IMR-90 (cell line): Measurements from ENCODE around the gene CR1L. TPM values are rescaled to one million over a fixed set of nuclear protein-coding genes. Genes with fewer than 3 reads are reported as not detected.
A peak's percentile ranks its signal among the peaks of the same experiment; 100 is the strongest.
"Not testable (repeated sequence)": the region's sequence is repeated elsewhere in the genome, so short reads cannot be mapped to it uniquely, and the experiment has no call there.

Source experiments
- ATAC-seq: fragments of 200-7000 bp; cut with Tn5 transposase; 2 replicates; pipeline ENCODE4 v1.9.1; 2020; ENCODE audit warnings: low read depth, mild to moderate bottlenecking, moderate library complexity
- BruUV-seq: library from RNA; stranded (reverse); fragments of 400-500 nt; replicated peaks from 2 replicates; lab custom pipeline; 2021; lab: Mats Ljungman, UMichigan
- CTCF ChIA-PET: fragments of 300-600 bp; formaldehyde crosslinking; extraction: SDS; loops from one replicate; lab custom pipeline; 2021; ENCODE audit warnings: antibody characterized with exemption; lab: Yijun Ruan, JAX
- POLR2A ChIA-PET: fragments of 300-600 bp; sonication (Branson Sonifier 250); formaldehyde crosslinking; loops from one replicate; lab custom pipeline; 2022; ENCODE audit warnings: antibody characterized with exemption; ENCODE audit not compliant: unreplicated experiment; lab: Charles Lee
- DNase-seq: peaks from one replicate; pipeline ENCODE4 v3.0.0; 2013
- H2AFZ ChIP-seq: replicated peaks from 2 replicates; pipeline ENCODE3; 2013; ENCODE audit warnings: low read length, mild to moderate bottlenecking; ENCODE audit not compliant: poor library complexity
- H2AK5ac ChIP-seq: 2 replicates; pipeline ENCODE4 v1.6.1; 2013; ENCODE audit warnings: low read depth, low read length, inconsistent platforms
- H2AK9ac ChIP-seq: replicated peaks from 2 replicates; pipeline ENCODE3; 2013; ENCODE audit warnings: mild to moderate bottlenecking, low read depth, low read length, moderate library complexity; ENCODE audit not compliant: poor library complexity
- H2BK120ac ChIP-seq: 2 replicates; pipeline ENCODE4 v1.6.1; 2013; ENCODE audit warnings: low read depth, low read length, inconsistent platforms
- H2BK15ac ChIP-seq: 3 replicates; pipeline ENCODE4 v1.6.1; 2013; ENCODE audit warnings: low read depth, low read length, inconsistent platforms
- H2BK20ac ChIP-seq: 2 replicates; pipeline ENCODE4 v1.6.1; 2013; ENCODE audit warnings: low read depth, mild to moderate bottlenecking, inconsistent platforms, low read length, moderate library complexity
- H2BK5ac ChIP-seq: 2 replicates; pipeline ENCODE4 v1.6.1; 2013; ENCODE audit warnings: mild to moderate bottlenecking, low read depth, low read length, inconsistent platforms; ENCODE audit not compliant: poor library complexity, severe bottlenecking
- H3K14ac ChIP-seq: replicated peaks from 2 replicates; pipeline ENCODE4 v1.6.1; 2013; ENCODE audit warnings: low read depth, low read length, inconsistent platforms
- H3K18ac ChIP-seq: 2 replicates; pipeline ENCODE4 v1.6.1; 2013; ENCODE audit warnings: low read depth, low read length, control low read depth
- H3K23ac ChIP-seq: 2 replicates; pipeline ENCODE4 v1.6.1; 2013; ENCODE audit warnings: low read depth, low read length, inconsistent platforms
- H3K27ac ChIP-seq: 2 replicates; pipeline ENCODE4 v1.5.1; 2013; ENCODE audit warnings: mild to moderate bottlenecking, control low read depth, low read length; ENCODE audit not compliant: insufficient read depth
- H3K27me3 ChIP-seq: 2 replicates; pipeline ENCODE4 v1.6.1; 2013; ENCODE audit warnings: low read length; ENCODE audit not compliant: control insufficient read depth, insufficient read depth
- H3K36me3 ChIP-seq: 2 replicates; pipeline ENCODE4 v1.6.1; 2013; ENCODE audit warnings: low read length, mixed read lengths; ENCODE audit not compliant: control insufficient read depth, insufficient read depth
- H3K4ac ChIP-seq: 2 replicates; pipeline ENCODE4 v1.6.1; 2013; ENCODE audit warnings: low read depth, low read length, inconsistent platforms
- H3K4me1 ChIP-seq: 2 replicates; pipeline ENCODE4 v1.6.1; 2013; ENCODE audit warnings: low read length, mixed read lengths; ENCODE audit not compliant: control insufficient read depth, insufficient read depth
- H3K4me2 ChIP-seq: 2 replicates; pipeline ENCODE4 v1.6.1; 2013; ENCODE audit warnings: low read depth, mild to moderate bottlenecking, control low read depth, low read length, moderate library complexity
- H3K4me3 ChIP-seq: 2 replicates; pipeline ENCODE4 v1.5.1; 2013; ENCODE audit warnings: low read depth, mild to moderate bottlenecking, control low read depth, low read length, moderate library complexity; ENCODE audit not compliant: insufficient read depth
- H3K56ac ChIP-seq: 2 replicates; pipeline ENCODE4 v1.6.1; 2013; ENCODE audit warnings: low read length, inconsistent platforms; ENCODE audit not compliant: insufficient read depth; ENCODE audit errors: extremely low read depth
- H3K79me1 ChIP-seq, 2 experiments: 2 replicates each; pipeline ENCODE4 v1.6.1; 2013; ENCODE audit warnings: low read length in 2 of 2, inconsistent platforms in 1 of 2, low read depth in 1 of 2
- H3K9ac ChIP-seq: 2 replicates; pipeline ENCODE4 v1.6.1; 2013; ENCODE audit warnings: low read depth, low read length, control low read depth
- H3K9me1 ChIP-seq: 2 replicates; pipeline ENCODE4 v1.6.1; 2013; ENCODE audit warnings: low read length, inconsistent platforms; ENCODE audit not compliant: insufficient read depth
- H3K9me3 ChIP-seq: 2 replicates; pipeline ENCODE4 v1.6.1; 2013; ENCODE audit warnings: low read length; ENCODE audit not compliant: control insufficient read depth, insufficient read depth
- H4K20me1 ChIP-seq: 2 replicates; pipeline ENCODE4 v1.6.1; 2013; ENCODE audit warnings: low read length, inconsistent platforms; ENCODE audit not compliant: insufficient read depth
- H4K5ac ChIP-seq: 2 replicates; pipeline ENCODE4 v1.6.1; 2013; ENCODE audit warnings: mild to moderate bottlenecking, low read depth, low read length, control low read depth
- H4K8ac ChIP-seq, 2 experiments: 2 replicates each; pipeline ENCODE4 v1.6.1; 2013; ENCODE audit warnings: low read depth in 2 of 2, low read length in 2 of 2, control low read depth in 1 of 2, inconsistent platforms in 1 of 2
- H4K91ac ChIP-seq: 2 replicates; pipeline ENCODE4 v1.6.1; 2013; ENCODE audit warnings: low read depth, low read length, inconsistent platforms; ENCODE audit not compliant: insufficient read depth
- WGBS, 2 experiments: methylation state at CpG; one replicate each; pipeline versions ENCODE4 v1.1.5 to v1.1.7; 2013; ENCODE audit warnings: missing lambda C conversion rate in 2 of 2; ENCODE audit not compliant: insufficient read length in 1 of 2; ENCODE audit errors: extremely low coverage in 2 of 2; 5-methylcytosine and 5-hydroxymethylcytosine counted together
- dilution Hi-C: fragments of 300-500 bp; cut with HindIII; formaldehyde crosslinking; loops from one replicate; pipeline ENCODE4 v1.14.3; 2018; ENCODE audit warnings: low sequenced_read_pairs; ENCODE audit not compliant: unreplicated experiment
- in situ Hi-C: fragments of 300-500 bp; cut with MboI; formaldehyde crosslinking; loops from 3 replicates; pipeline ENCODE4 v1.14.3; 2019; ENCODE audit warnings: low sequenced_read_pairs, inconsistent platforms, mixed read lengths
- intact Hi-C: fragments of 100-400 bp; cut with micrococcal nuclease; formaldehyde crosslinking; loops from 2 replicates; pipeline ENCODE4 v1.10.0; 2022
- polyA plus RNA-seq, 3 experiments: library from polyadenylated mRNA; depleted of rRNA; stranded (reverse); fragments of >200 nt; gene quantifications; 2 replicates each; pipeline ENCODE4 v1.2.3, GENCODE V29; 2012; ENCODE audit warnings: low replicate concordance in 1 of 3
- total RNA-seq: library from RNA; depleted of rRNA; stranded (reverse); fragments of >200 nt; gene quantifications from 2 replicates; pipeline ENCODE4 v1.2.3, GENCODE V29; 2012

CR1L gene
- total and polyA plus RNA-seq, 2 of the 4 experiments (the other 2 are of a cell fraction), result not detected

GRCh38 chr1:207680590-207681388 is 35.9 kb downstream of the CR1L start:
- in situ Hi-C loops, intact Hi-C loops: not testable (repeated sequence)

GRCh38 chr1:207682872-207683434 is 38.0 kb downstream of the CR1L start:
- DNase-seq, H3K4ac ChIP-seq, H3K4me1 ChIP-seq, H3K4me2 ChIP-seq, in situ Hi-C loops, H3K18ac ChIP-seq, POLR2A ChIA-PET, ATAC-seq, H3K23ac ChIP-seq, H3K9me1 ChIP-seq, H3K4me3 ChIP-seq, H2BK5ac ChIP-seq, H3K27ac ChIP-seq, H2BK15ac ChIP-seq, dilution Hi-C loops, H3K79me1 ChIP-seq, H2AFZ ChIP-seq, H2AK5ac ChIP-seq, H3K27me3 ChIP-seq, intact Hi-C loops, H2AK9ac ChIP-seq, CTCF ChIA-PET, H2BK20ac ChIP-seq, H3K9ac ChIP-seq, H3K9me3 ChIP-seq, H4K8ac ChIP-seq, H3K14ac ChIP-seq, H3K56ac ChIP-seq, H3K36me3 ChIP-seq, H4K20me1 ChIP-seq, BruUV-seq, H4K5ac ChIP-seq, H4K91ac ChIP-seq, H2BK120ac ChIP-seq: not testable (repeated sequence)
- WGBS, 2 experiments, result 33% methylated on average over 1 of the region's 6 CpGs; no CpG with 5 or more reads in 1 of the 2 experiments

More at GRCh38 chr1:207680590-207681388, 35.9 kb downstream of the CR1L start:
- H3K36me3 ChIP-seq, H3K27ac ChIP-seq, H3K9me1 ChIP-seq, H3K9me3 ChIP-seq, H2AFZ ChIP-seq, H2AK5ac ChIP-seq, H2BK20ac ChIP-seq, H3K56ac ChIP-seq, CTCF ChIA-PET, H4K8ac ChIP-seq, H3K4ac ChIP-seq, H4K20me1 ChIP-seq, H3K9ac ChIP-seq, H2BK120ac ChIP-seq, H2BK5ac ChIP-seq, H3K4me3 ChIP-seq, H3K18ac ChIP-seq, H3K4me2 ChIP-seq, H4K91ac ChIP-seq, H3K23ac ChIP-seq, dilution Hi-C loops, H3K4me1 ChIP-seq, H2BK15ac ChIP-seq, POLR2A ChIA-PET, H3K27me3 ChIP-seq, H3K14ac ChIP-seq, H2AK9ac ChIP-seq, BruUV-seq, H4K5ac ChIP-seq, H3K79me1 ChIP-seq: not testable (repeated sequence)
- no CpG with 5 or more reads among the region's 6 CpGs for WGBS, 2 experiments
- ATAC-seq (peak; percentile 91), DNase-seq (peak; percentile 61)
